HG02981 (cell line): ENCODE results near the gene CCDC185.

ENCODE experiments used
- ATAC-seq: cut with Tn5 transposase; IDR thresholded peaks from one replicate; pipeline ENCODE4 v1.9.1; 2021; ENCODE audit warnings: mild to moderate bottlenecking, moderate library complexity; ENCODE audit not compliant: unreplicated experiment

The CCDC185 gene

GRCh38 chr1:223429313-223429731, 36.1 kb downstream of the CCDC185 start:
- no peak for ATAC-seq

- no peak for ATAC-seq
Measured at GRCh38 chr1:223429821-223430220, 36.6 kb downstream of the CCDC185 start.

GRCh38 chr1:223430236-223430635, 37.0 kb downstream of the CCDC185 start:
- no peak for ATAC-seq

GRCh38 chr1:223437151-223437550, 43.9 kb downstream of the CCDC185 start:
- ATAC-seq: no peak

- ATAC-seq: no peak
Measured at GRCh38 chr1:223443397-223443796, 50.2 kb downstream of the CCDC185 start.

- no peak for ATAC-seq
Measured at GRCh38 chr1:223444411-223444810, 51.2 kb downstream of the CCDC185 start.
